SW480 (cell line): ENCODE data around the gene TNRC6A.
"Not testable (repeated sequence)": the region's sequence is repeated elsewhere in the genome, so short reads cannot be mapped to it uniquely, and the experiment has no call there.

ENCODE experiments used
- DNase-seq: peaks from one replicate; pipeline ENCODE4 v3.0.0-alpha.2; 2016; ENCODE audit warnings: low spot score

TNRC6A gene

GRCh38 chr16:24845726-24846547, 116.5 kb downstream of the TNRC6A start, which contains the start of gene SLC5A11:
Gene SLC5A11 (plus strand): TSS chr16:24845963. CDS start chr16:24858644, 12,681 bp downstream.
- DNase-seq = no peak

DNA sequence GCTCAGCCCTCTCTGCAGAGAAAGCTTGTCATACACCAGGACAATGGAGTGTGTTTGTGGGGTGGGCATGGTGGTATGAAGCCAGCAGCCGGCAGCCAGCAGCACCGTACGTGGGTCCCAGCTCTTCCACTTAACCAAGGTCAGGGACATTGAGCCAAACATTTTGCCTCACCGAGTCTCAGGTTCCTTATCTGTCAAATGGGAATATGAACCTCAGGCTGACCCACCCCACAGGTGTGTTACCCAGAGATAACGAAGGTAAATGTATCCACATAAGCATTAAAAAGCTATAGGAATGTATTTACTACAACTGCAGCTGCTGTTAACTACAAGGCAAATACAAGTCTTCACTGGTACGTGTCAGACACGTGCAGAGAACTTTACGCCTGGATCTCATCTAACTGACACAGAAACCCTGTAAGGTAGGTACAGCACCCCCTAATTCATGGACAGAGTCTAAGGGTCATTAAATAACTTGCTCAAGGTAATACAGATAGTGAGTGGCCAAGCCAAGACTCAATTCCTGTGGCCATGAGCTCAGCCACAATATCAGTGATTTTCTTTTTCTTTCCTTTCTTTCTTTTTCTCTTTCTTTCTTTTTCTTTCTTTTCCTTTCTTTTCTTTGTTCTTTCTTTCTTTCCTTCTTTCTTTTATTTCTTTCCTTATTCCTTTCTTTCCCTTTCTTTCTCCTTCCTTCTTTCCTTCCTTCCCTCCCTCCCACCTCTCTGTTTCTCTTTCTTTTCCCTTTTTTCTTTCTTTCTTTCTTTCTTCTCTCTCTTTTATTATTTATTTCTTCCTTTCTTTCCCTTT, 117.3 kb downstream of the TNRC6A start:
- DNase-seq = no peak

- no peak for DNase-seq
Observed at GRCh38 chr16:24847358-24847664, 117.9 kb downstream of the TNRC6A start.

DNA sequence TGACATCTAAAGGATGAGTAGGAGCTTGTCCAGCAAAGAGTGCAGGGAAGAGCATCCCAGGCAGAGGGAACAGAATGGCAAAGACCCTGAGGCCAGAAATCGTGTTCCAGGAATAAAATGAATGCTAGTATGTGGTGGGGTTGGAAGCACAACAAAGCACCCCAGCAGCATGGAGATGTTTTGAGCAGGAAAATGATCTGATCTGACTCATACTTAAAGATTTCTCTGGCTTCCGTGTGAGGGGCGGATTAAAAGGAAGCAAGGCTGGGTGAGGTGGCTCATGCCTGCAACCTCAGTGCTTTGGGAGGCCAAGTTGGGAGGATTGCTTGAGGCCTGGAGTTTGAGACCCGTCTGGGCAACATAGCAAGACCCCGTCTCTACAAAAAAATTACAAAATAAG, 118.6 kb downstream of the TNRC6A start:
- no peak for DNase-seq

- no peak for DNase-seq
Observed at GRCh38 chr16:24849641-24850040, 120.2 kb downstream of the TNRC6A start.

DNA sequence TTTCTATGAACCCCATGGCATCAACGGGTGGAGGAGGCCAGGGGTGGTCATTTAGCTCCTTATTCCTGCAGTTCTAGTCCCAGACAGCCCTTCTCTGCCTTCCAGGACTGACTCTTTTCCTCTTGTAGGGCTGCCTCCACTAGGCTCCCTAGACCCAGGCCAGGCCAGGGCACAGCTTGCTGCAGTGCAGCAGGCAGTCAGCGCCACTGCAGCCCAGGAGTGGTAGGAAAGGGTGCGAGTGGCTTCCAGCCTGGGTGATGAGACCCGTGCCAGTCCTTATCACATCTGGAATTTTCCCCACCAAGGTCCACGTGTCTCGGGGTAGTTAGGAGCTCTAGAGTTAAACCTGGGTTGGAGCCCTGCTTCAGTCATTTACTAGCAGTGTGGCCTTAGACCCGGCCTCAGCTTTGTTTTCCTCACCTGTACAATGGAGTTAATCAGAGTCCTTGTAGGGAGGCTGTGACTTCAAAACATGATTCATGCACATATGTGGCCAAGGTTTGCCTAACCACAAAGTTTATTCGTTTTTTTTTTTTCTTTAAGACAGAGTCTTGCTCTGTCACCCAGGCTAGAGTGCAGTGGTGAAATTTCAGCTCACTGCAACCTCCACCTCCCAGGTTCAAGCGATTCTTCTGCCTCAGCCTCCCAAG, 121.0 kb downstream of the TNRC6A start:
- peak; percentile 8 for DNase-seq

DNA sequence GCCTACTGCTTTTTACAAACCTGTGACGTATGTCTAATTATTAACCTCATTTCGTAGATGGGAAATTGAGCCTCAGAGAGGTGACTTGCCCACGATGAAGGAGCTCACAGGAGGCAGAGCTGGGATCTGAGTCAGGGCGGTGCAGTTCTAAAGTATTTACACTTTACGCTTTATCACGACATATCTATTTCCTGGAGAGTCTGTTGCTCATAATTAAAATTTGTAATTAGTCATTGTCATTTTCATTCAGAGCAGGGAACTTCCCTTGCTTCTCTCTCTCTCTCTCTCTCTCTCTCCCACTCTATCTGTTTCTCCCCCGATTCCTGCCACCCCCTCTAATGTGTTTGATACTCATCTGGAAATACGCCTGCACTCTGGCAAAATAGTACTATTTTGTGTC, 122.2 kb downstream of the TNRC6A start:
- no peak for DNase-seq

- no peak for DNase-seq
Observed at GRCh38 chr16:24852281-24852721, 122.8 kb downstream of the TNRC6A start.

DNA sequence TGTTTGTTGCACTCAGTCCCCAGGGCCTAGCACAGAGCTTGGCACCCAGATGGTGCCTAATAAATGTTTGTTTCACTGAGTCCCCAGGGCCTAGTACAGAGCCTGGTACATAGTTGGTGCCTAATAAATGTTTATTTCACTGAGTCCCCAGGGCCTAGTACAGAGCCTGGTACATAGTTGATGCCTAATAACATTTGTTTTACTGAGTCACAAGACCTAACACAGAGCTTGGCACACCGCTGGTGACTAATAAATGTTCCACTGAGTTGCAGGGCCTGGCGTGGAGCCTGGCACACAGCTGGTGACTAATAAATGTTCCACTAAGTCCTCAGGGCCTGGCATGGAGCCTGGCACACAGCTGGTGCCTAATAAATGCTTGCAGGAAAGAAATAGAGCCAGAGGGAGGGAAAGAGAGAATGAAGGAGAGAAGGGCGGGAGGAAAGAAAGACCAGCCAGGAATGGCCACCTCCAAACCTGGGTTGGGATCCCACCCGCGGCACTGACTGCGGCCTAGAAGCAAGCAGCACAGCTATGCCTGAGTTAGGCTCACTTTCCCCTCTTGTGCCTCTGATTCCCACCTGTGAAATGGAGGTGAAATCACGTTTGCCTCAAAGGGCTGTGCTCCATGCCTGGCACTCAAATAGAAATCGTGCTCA, 123.8 kb downstream of the TNRC6A start:
- DNase-seq = no peak

GRCh38 chr16:24853830-24854229, 124.4 kb downstream of the TNRC6A start:
- no peak for DNase-seq

DNA sequence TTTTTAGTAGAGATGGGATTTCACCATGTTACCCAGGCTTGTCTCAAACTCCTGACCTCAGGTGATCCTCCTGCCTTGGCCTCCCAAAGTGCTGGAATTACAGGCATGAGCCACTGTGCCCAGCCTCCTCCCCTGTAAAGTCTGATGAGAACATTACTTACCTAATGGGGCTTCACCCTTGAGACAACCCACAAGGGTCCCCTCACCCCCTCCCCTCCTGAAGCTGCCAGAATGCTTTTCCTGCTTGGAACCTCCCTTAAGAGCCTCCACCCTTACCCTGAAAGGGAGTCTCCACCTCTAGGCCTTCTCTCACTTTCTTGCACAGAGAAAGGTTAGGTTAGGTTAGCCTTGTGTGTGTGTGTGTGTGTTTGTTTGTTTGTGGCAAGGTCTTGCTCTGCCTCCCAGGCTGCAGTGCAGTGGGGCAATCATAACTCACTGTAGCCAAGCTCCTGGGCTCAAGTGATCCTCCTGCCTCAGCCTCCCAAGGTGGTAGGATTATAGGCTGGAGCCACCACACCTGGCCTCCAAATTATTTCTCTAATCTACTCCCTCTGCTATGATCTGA, 125.2 kb downstream of the TNRC6A start:
- no peak for DNase-seq

DNA sequence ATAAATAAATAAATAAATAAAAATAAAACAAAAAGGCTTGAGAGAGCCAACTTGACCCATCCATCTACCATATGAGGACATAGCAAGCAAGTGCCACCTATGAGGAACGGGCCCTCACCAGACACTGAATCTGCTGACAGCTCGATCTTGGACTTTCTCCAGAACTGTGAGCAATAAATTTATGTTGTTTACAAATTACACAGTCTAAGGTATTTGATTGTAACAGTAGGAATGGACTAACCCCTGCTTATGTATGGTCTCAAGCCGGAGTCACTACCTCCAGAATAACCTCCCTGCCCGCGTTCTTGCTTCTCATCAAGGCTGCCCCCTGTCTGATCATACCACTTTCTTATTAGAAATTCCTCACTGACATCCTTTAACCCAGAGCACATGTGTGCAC, 126.2 kb downstream of the TNRC6A start:
- no peak for DNase-seq

GRCh38 chr16:24856871-24857270, 127.4 kb downstream of the TNRC6A start:
- not testable (repeated sequence) for DNase-seq

- no peak for DNase-seq
Observed at GRCh38 chr16:24858219-24859041, 129.0 kb downstream of the TNRC6A start.

- no peak for DNase-seq
Observed at GRCh38 chr16:24861461-24861860, 132.0 kb downstream of the TNRC6A start.

DNA sequence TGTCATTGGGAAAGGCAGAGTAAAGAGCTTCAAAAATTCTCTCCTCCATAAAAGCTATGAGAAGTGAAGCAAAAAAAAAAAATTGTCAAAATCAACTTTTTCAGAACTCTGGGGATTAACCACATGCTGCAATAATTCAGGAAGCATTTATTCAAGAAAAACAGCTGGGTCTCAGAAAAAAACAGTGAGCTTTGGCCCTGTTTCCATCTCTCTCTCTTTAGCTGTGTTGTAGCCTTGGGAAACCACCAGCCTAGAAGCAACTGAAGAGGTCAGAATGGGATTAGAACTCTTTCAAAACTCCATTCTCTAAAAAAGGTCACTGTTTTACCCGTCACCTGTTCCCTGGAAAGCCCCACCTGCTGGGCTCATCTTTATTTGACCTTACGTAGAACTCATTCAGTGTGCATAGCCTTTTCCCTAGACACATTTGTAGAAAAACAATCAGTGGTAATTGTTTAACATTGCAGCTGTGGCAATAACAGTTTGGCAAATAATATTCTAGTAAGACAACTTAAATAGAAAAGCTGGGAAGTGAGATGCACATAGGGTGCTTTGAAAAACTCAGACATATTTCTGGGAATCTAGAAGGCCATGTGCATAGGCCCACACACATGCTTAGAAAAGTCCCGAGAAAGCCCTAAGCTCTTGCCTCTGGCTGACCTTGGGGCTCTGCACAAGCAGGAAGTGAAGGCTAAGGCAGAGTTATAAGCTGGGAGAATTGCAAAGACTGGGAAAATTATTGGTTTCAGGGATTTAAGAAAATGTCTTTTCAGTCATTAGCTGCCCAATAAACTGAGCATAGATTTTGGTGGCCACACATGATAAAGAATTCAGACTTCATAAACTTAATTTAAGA, 134.4 kb downstream of the TNRC6A start:
- no peak for DNase-seq

DNA sequence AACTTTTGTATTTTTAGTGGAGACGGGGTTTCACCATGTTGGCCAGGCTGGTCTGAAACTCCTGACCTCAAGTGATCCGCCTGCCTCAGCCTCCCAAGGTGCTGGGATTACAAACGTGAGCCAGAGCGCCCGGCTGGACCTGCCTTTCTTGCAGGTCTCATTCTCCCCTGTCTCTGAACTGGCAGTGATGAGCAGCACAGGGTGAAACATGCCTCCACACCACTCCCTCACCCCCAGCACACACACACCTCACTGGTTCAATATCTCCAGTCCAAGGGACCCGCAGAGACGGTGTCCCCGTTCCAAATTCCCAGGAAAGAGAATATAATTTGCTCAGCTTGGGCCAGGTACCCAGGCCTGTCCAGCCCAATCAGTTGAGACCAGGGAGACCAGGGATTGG, 139.6 kb downstream of the TNRC6A start:
- DNase-seq = no peak

- no peak for DNase-seq
Observed at GRCh38 chr16:24871891-24872290, 142.4 kb downstream of the TNRC6A start.

- no peak for DNase-seq
Observed at GRCh38 chr16:24873028-24873427, 143.6 kb downstream of the TNRC6A start.

DNA sequence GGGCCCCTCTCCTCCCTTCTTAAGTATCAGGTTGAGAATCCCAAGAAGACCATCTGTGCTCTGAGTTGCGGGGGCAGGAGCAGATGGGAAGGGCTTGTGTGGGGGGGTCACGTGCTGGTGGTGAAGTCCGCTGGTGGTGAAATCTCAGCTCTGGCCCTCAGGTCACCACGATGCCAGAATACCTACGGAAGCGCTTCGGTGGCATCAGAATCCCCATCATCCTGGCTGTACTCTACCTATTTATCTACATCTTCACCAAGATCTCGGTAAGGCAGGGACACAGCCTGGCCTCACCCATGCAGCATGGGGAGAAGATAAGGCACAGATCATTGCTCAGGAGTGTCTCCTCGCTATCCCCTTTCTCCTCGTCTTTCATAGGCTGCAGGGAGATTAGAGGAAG, 146.0 kb downstream of the TNRC6A start:
- no peak for DNase-seq
